ENCODE data around the gene SETD7. TPM values are rescaled to one million over a fixed set of nuclear protein-coding genes. Genes with fewer than 3 reads are reported as not detected.

The SETD7 gene
- polyA plus RNA-seq, 3 donors = 11.0 to 12.1 (median 12.0) TPM

GRCh38 chr4:139554642-139554892 lies 1.5 kb downstream of the SETD7 start:
- DNase-seq = no peak

- DNase-seq = no peak
These were observed 2.0 kb downstream of the SETD7 start for GRCh38 chr4:139553751-139554641.

- no peak for DNase-seq
These were observed 3.3 kb downstream of the SETD7 start for GRCh38 chr4:139552517-139553307.

GRCh38 chr4:139550724-139551429 lies 5.1 kb downstream of the SETD7 start:
- no peak for DNase-seq

GRCh38 chr4:139547979-139548378 lies 8.0 kb downstream of the SETD7 start:
- no peak for DNase-seq

- DNase-seq = peak; percentile 47
These were observed 15.4 kb downstream of the SETD7 start for GRCh38 chr4:139540632-139541031.

GRCh38 chr4:139540161-139540560 lies 15.9 kb downstream of the SETD7 start:
- no peak for DNase-seq

- DNase-seq = no peak
These were observed 18.7 kb downstream of the SETD7 start for GRCh38 chr4:139537292-139537691.

- no peak for DNase-seq
These were observed 20.2 kb downstream of the SETD7 start for GRCh38 chr4:139535871-139536234.

- no peak for DNase-seq
These were observed 20.7 kb downstream of the SETD7 start for GRCh38 chr4:139535228-139535870.

- no peak for DNase-seq
These were observed 21.6 kb downstream of the SETD7 start for GRCh38 chr4:139534287-139534950.

- no peak for DNase-seq
These were observed 22.5 kb downstream of the SETD7 start for GRCh38 chr4:139533511-139533910.

- peak; percentile 83 for DNase-seq
These were observed 23.1 kb downstream of the SETD7 start for GRCh38 chr4:139532947-139533346.

- peak; percentile 46 for DNase-seq
These were observed 25.1 kb downstream of the SETD7 start for GRCh38 chr4:139530833-139531427.

- no peak for DNase-seq
These were observed 27.5 kb downstream of the SETD7 start for GRCh38 chr4:139528377-139529005.

GRCh38 chr4:139526928-139527327 lies 29.1 kb downstream of the SETD7 start:
- DNase-seq = no peak

- no peak for DNase-seq
These were observed 30.6 kb downstream of the SETD7 start for GRCh38 chr4:139525414-139525813.

- DNase-seq = no peak
These were observed 31.9 kb downstream of the SETD7 start for GRCh38 chr4:139524062-139524631.

GRCh38 chr4:139523076-139523475 lies 32.9 kb downstream of the SETD7 start:
- no peak for DNase-seq

- DNase-seq = no peak
These were observed 33.6 kb downstream of the SETD7 start for GRCh38 chr4:139522457-139522856.

Data from renal pelvis (tissue), 4 donors.